HCT116 (cell line): Measurements from ENCODE around the gene PRPF4. TPM values are rescaled to one million over a fixed set of nuclear protein-coding genes. Genes with fewer than 3 reads are reported as not detected.

Experiments
- ATAC-seq: fragments of 200-7000 bp; cut with Tn5 transposase; 2 replicates; pipeline ENCODE4 v1.9.1; 2020; ENCODE audit warnings: mild to moderate bottlenecking, moderate library complexity
- BruUV-seq: library from RNA; stranded (reverse); fragments of 400-500 nt; replicated peaks from 2 replicates; lab custom pipeline; 2021; lab: Mats Ljungman, UMichigan
- CTCF ChIA-PET: fragments of 300-600 bp; sonication (Branson Sonifier 250); formaldehyde crosslinking; loops from one replicate; lab custom pipeline; 2021; ENCODE audit warnings: antibody characterized with exemption; lab: Charles Lee
- POLR2A ChIA-PET: fragments of 300-600, 350-600 bp; sonication (Branson Sonifier 250); formaldehyde crosslinking; loops from one replicate; lab custom pipeline; 2021; ENCODE audit warnings: antibody characterized with exemption; lab: Charles Lee
- RAD21 ChIA-PET, 2 experiments: fragments of 300-600 bp; sonication (Branson Sonifier 250); formaldehyde crosslinking; loops; one replicate each; lab custom pipeline; 2023; ENCODE audit warnings: low total read pairs in 2 of 2; ENCODE audit not compliant: uncharacterized antibody in 2 of 2, unreplicated experiment in 2 of 2, low non-redundant PET in 1 of 2; lab: Charles Lee
- DNase-seq: peaks from one replicate; pipeline ENCODE4 v3.0.0-alpha.2; 2010; ENCODE audit warnings: low read depth, low spot score
- H2AFZ ChIP-seq: fragments of 200-600 bp; shearing (Covaris generic), sonication (generic); 2 replicates; pipeline ENCODE4 v1.6.1; 2017; ENCODE audit warnings: low read depth, mixed run types, mixed read lengths, antibody characterized with exemption, low read length; ENCODE audit not compliant: poor library complexity, severe bottlenecking
- H3K27ac ChIP-seq: 2 replicates; pipeline ENCODE4 v1.5.1; 2012; ENCODE audit warnings: low read depth, low read length
- H3K27me3 ChIP-seq: fragments of 200-600 bp; sonication (generic); 2 replicates; pipeline ENCODE4 v1.6.1; 2016; ENCODE audit warnings: mixed run types, low read length, mixed read lengths; ENCODE audit not compliant: insufficient read depth
- H3K36me3 ChIP-seq, 2 experiments: fragments of 200-500 bp in 1 of 2; fragments of 200-600 bp in 1 of 2; sonication (Bioruptor generic) in 1 of 2; sonication (generic) in 1 of 2; 2 replicates each; pipeline versions ENCODE4 v1.5.1 to v1.6.1; 2014 to 2016; ENCODE audit warnings: low read length in 2 of 2, inconsistent platforms in 1 of 2, mixed read lengths in 1 of 2, mixed run types in 1 of 2; ENCODE audit not compliant: insufficient read depth in 2 of 2, control insufficient read depth in 1 of 2
- H3K4me1 ChIP-seq, 2 experiments: fragments of 200-600 bp in 1 of 2; sonication (generic) in 1 of 2; 2 replicates each; pipeline versions ENCODE4 v1.5.1 to v1.6.1; 2012 to 2017; ENCODE audit warnings: low read length in 2 of 2, inconsistent platforms in 1 of 2, mild to moderate bottlenecking in 1 of 2, mixed read lengths in 1 of 2, mixed run types in 1 of 2, moderate library complexity in 1 of 2; ENCODE audit not compliant: insufficient read depth in 2 of 2, control insufficient read depth in 1 of 2
- H3K4me2 ChIP-seq: fragments of 200-600 bp; sonication (generic); 2 replicates; pipeline ENCODE4 v1.6.1; 2017; ENCODE audit warnings: mixed run types, low read length, mixed read lengths
- H3K4me3 ChIP-seq, 2 experiments: fragments of 200-600 bp in 1 of 2; sonication (generic) in 1 of 2; replicated peaks in 1 of 2; 2 replicates each; pipeline ENCODE4 v1.5.1; 2011 to 2016; ENCODE audit warnings: low read length in 2 of 2, control low read depth in 1 of 2, low read depth in 1 of 2, mild to moderate bottlenecking in 1 of 2, mixed read lengths in 1 of 2, mixed run types in 1 of 2
- H3K79me2 ChIP-seq: fragments of 200-600 bp; sonication (generic); 2 replicates; pipeline ENCODE4 v1.6.1; 2017; ENCODE audit warnings: mild to moderate bottlenecking, mixed run types, low read length, moderate library complexity, mixed read lengths; ENCODE audit not compliant: insufficient read depth
- H3K9ac ChIP-seq: fragments of 200-600 bp; sonication (generic); 2 replicates; pipeline ENCODE4 v1.6.1; 2016; ENCODE audit warnings: low read length, mixed read lengths
- H3K9me2 ChIP-seq: fragments of 200-600 bp; sonication (generic), shearing (Covaris generic); 2 replicates; pipeline ENCODE4 v1.6.1; 2017; ENCODE audit warnings: mixed run types, mild to moderate bottlenecking, moderate library complexity; ENCODE audit not compliant: insufficient read depth
- H3K9me3 ChIP-seq, 2 experiments: fragments of 200-500 bp in 1 of 2; fragments of 200-600 bp in 1 of 2; sonication (Bioruptor generic) in 1 of 2; sonication (generic) in 1 of 2; 2 replicates each; pipeline ENCODE4 v1.6.1; 2014 to 2017; ENCODE audit warnings: low read length in 2 of 2, mixed read lengths in 2 of 2, inconsistent platforms in 1 of 2, low read depth in 1 of 2, mild to moderate bottlenecking in 1 of 2, mixed run types in 1 of 2, moderate library complexity in 1 of 2; ENCODE audit not compliant: control insufficient read depth in 1 of 2, insufficient read depth in 1 of 2
- H4K20me1 ChIP-seq: fragments of 200-600 bp; sonication (generic), shearing (Covaris generic); 2 replicates; pipeline ENCODE4 v1.6.1; 2017; ENCODE audit warnings: mixed run types, mild to moderate bottlenecking, moderate library complexity; ENCODE audit not compliant: insufficient read depth
- CBX3 ChIP-seq: IDR thresholded peaks from 2 replicates; pipeline ENCODE4 v1.6.1; 2012; ENCODE audit warnings: low read depth
- CEBPB ChIP-seq: IDR thresholded peaks from 2 replicates; pipeline ENCODE4 v1.6.1; 2012; ENCODE audit warnings: low read depth
- CTCF ChIP-seq, 3 experiments: fragments of 200-600 bp in 1 of 3; sonication (generic) in 1 of 3; IDR thresholded peaks in 2 of 3; conservative IDR thresholded peaks in 1 of 3; 2 replicates each; pipeline ENCODE4 v1.5.1; 2012 to 2017; ENCODE audit warnings: low read depth in 2 of 3, low read length in 2 of 3, antibody characterized with exemption in 1 of 3, borderline replicate concordance in 1 of 3, control low read depth in 1 of 3, mild to moderate bottlenecking in 1 of 3, mixed read lengths in 1 of 3, mixed run types in 1 of 3, moderate library complexity in 1 of 3; ENCODE audit not compliant: insufficient read depth in 1 of 3
- EGR1 ChIP-seq: IDR thresholded peaks from 2 replicates; pipeline ENCODE4 v1.6.1; 2012; ENCODE audit warnings: low read depth
- ELF1 ChIP-seq: IDR thresholded peaks from 2 replicates; pipeline ENCODE4 v1.6.1; 2012; ENCODE audit warnings: low read depth, borderline replicate concordance
- EZH2phosphoT487 ChIP-seq: fragments of 200-600 bp; IDR thresholded peaks from 2 replicates; pipeline ENCODE4 v1.6.1; 2018; ENCODE audit warnings: antibody characterized with exemption, borderline replicate concordance
- FOSL1 ChIP-seq: IDR thresholded peaks from 2 replicates; pipeline ENCODE4 v1.6.1; 2012; ENCODE audit warnings: low read depth
- JUND ChIP-seq: IDR thresholded peaks from 2 replicates; pipeline ENCODE4 v1.6.1; 2012
- POLR2A ChIP-seq: IDR thresholded peaks from 2 replicates; pipeline ENCODE4 v1.7.0; 2011; ENCODE audit warnings: borderline replicate concordance; ENCODE audit not compliant: insufficient read depth, insufficient read length; ENCODE audit errors: extremely low read depth
- POLR2AphosphoS5 ChIP-seq: IDR thresholded peaks from 2 replicates; pipeline ENCODE4 v1.6.1; 2011; ENCODE audit warnings: mild to moderate bottlenecking, low read depth, low read length, moderate library complexity
- REST ChIP-seq: IDR thresholded peaks from 2 replicates; pipeline ENCODE4 v1.6.1; 2012; ENCODE audit warnings: low read depth
- SP1 ChIP-seq: IDR thresholded peaks from 2 replicates; pipeline ENCODE4 v1.6.1; 2012; ENCODE audit warnings: low read depth
- SRF ChIP-seq: IDR thresholded peaks from 2 replicates; pipeline ENCODE4 v1.6.1; 2012; ENCODE audit warnings: low read depth
- YY1 ChIP-seq: IDR thresholded peaks from 2 replicates; pipeline ENCODE4 v1.6.1; 2011; ENCODE audit warnings: low read length, low read depth, moderate library complexity, mild to moderate bottlenecking; ENCODE audit not compliant: insufficient replicate concordance; ENCODE audit errors: extremely low read depth
- ZFX ChIP-seq: fragments of 450-650 bp; IDR thresholded peaks from 2 replicates; pipeline ENCODE4 v1.6.1; 2017
- ZNF274 ChIP-seq: fragments of 200-500 bp; sonication (Bioruptor generic); IDR thresholded peaks from 2 replicates; pipeline ENCODE4 v1.6.1; 2014; ENCODE audit warnings: mild to moderate bottlenecking, low read depth, low read length, inconsistent platforms
- intact Hi-C: fragments of 100-400 bp; cut with micrococcal nuclease; formaldehyde crosslinking; loops from 2 replicates; pipeline ENCODE4 v1.10.0; 2022
- total RNA-seq: library from RNA; stranded (reverse); gene quantifications from one replicate; pipeline ENCODE4 v1.2.1, GENCODE V29; 2021; ENCODE audit not compliant: unreplicated experiment

The PRPF4 gene
- total RNA-seq, 1 experiment from 2014 or later, result 53.9 TPM

- TF ChIP-seq REST, result no peak
- no peak for TF ChIP-seq ELF1
- no peak for TF ChIP-seq EZH2phosphoT487
- no peak for TF ChIP-seq CEBPB
- TF ChIP-seq CBX3, result no peak
These were observed 13.6 kb downstream of the PRPF4 start (continued) for GRCh38 chr9:113289091-113289490.

GRCh38 chr9:113290052-113290607, 14.7 kb downstream of the PRPF4 start:
- H3K79me2 ChIP-seq, result peaks cover 13% of the 10 kb centered on the region; the same call in 1 of the 2 replicates
- CTCF ChIA-PET, result no interaction called here
- peaks cover 66 to 68% of the 10 kb centered on the region in 2 experiments for H3K36me3 ChIP-seq
- no peak overlapping the region for H2AFZ ChIP-seq
- intact Hi-C loops, result no loop called here
- RAD21 ChIA-PET, result no interaction called here
- no peak overlapping the region for H3K4me2 ChIP-seq
- BruUV-seq, result no TSS peak
- no peaks in the 10 kb centered on the region for H3K9me3 ChIP-seq
- H3K27me3 ChIP-seq, result no peaks in the 10 kb centered on the region
- POLR2A ChIA-PET, result no interaction called here
- no peaks in the 10 kb centered on the region for H4K20me1 ChIP-seq
- no peaks in the 10 kb centered on the region for H3K9me2 ChIP-seq
- no peak overlapping the region for H3K27ac ChIP-seq
- H3K9ac ChIP-seq, result no peak overlapping the region
- no peaks in the 10 kb centered on the region for H3K4me1 ChIP-seq
- ATAC-seq (no peak), DNase-seq (no peak)
- no peak overlapping the region for H3K4me3 ChIP-seq
- TF ChIP-seq FOSL1, result no peak
- TF ChIP-seq ZFX, result no peak
- no peak for TF ChIP-seq JUND
- no peak for TF ChIP-seq REST
- TF ChIP-seq POLR2AphosphoS5, result no peak
- no peak for TF ChIP-seq YY1
- TF ChIP-seq CBX3, result no peak
- no peak for TF ChIP-seq SP1
- no peak for TF ChIP-seq EGR1
- no peak for TF ChIP-seq ZNF274
- no peak for TF ChIP-seq SRF
- TF ChIP-seq POLR2A, result no peak
- no peak for TF ChIP-seq CTCF (IDR thresholded peaks at IDR 0.05 in 2 of 3, conservative IDR thresholded peaks at IDR 0.05 in 1 of 3; ENCODE audit: borderline replicate concordance in 1 of 3, insufficient read depth in 1 of 3, low read depth in 2 of 3, low read length in 2 of 3)
- TF ChIP-seq EZH2phosphoT487, result no peak
- no peak for TF ChIP-seq CEBPB
